Measurements from ENCODE around the gene UNC79.

DNA sequence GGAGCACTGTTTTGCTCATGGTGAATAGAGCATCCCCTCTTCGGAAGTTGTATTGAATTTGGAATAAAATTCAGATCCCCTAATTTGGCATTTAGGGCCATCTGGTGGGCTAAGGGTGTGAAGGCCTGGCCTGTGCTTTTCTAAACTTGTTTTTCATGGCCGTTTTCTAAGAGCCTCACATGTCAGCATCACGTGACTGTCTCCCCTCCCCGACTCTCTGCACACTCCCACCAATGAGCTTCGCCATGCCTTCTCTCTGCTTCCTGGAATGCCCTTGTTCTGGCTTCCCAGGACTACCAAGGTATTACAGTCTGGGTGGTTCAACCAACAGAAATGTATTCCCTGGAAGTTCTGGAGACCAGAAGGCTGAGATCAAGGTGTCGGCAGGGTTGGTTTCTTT is 272.2 kb downstream of the UNC79 start:
- TF ChIP-seq, protein P1, sequence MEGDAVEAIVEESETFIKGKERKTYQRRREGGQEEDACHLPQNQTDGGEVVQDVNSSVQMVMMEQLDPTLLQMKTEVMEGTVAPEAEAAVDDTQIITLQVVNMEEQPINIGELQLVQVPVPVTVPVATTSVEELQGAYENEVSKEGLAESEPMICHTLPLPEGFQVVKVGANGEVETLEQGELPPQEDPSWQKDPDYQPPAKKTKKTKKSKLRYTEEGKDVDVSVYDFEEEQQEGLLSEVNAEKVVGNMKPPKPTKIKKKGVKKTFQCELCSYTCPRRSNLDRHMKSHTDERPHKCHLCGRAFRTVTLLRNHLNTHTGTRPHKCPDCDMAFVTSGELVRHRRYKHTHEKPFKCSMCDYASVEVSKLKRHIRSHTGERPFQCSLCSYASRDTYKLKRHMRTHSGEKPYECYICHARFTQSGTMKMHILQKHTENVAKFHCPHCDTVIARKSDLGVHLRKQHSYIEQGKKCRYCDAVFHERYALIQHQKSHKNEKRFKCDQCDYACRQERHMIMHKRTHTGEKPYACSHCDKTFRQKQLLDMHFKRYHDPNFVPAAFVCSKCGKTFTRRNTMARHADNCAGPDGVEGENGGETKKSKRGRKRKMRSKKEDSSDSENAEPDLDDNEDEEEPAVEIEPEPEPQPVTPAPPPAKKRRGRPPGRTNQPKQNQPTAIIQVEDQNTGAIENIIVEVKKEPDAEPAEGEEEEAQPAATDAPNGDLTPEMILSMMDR (IDR thresholded peaks at IDR 0.05), result no peak
- TF ChIP-seq POLR2A (IDR thresholded peaks at IDR 0.05), result no peak

All from Peyer's patch (tissue), 4 donors.